ENCODE measurements around the gene RETREG3. TPM values are rescaled to one million over a fixed set of nuclear protein-coding genes. Genes with fewer than 3 reads are reported as not detected.
"Not testable (repeated sequence)": the region's sequence is repeated elsewhere in the genome, so short reads cannot be mapped to it uniquely, and the experiment has no call there.

Gene RETREG3
- total RNA-seq, 6 experiments from 2014 or later, result 31.0 to 49.4 (median 43.2) TPM

GRCh38 chr17:42639525-42640113 is 30.4 kb upstream of the RETREG3 start:
- ATAC-seq (no peak), DNase-seq (no peak)
- H3K4me1 ChIP-seq, result no peaks in the 10 kb centered on the region
- no peaks in the 10 kb centered on the region for H3K27me3 ChIP-seq
- no peak overlapping the region for H3K27ac ChIP-seq
- H3K4me3 ChIP-seq, result no peak overlapping the region
- H3K36me3 ChIP-seq, result no peaks in the 10 kb centered on the region
- intact Hi-C loops (cut with DNase I), result no loop called here
- no peak for TF ChIP-seq POLR2A (IDR thresholded peaks at IDR 0.05)
- no peak for TF ChIP-seq CTCF (IDR thresholded peaks at IDR 0.05)
- no peaks in the 10 kb centered on the region for H3K9me3 ChIP-seq
- WGBS (ENCODE audit: insufficient coverage, low coverage, low lambda C conversion rate, missing lambda C conversion rate), result 100% methylated on average over 3 of the region's 7 CpGs

- Histone ChIP-seq H3K27me3 (no peaks in the 10 kb centered on the region), H3K36me3 (no peaks in the 10 kb centered on the region), H3K4me3 (no peak overlapping the region), H3K9me3 (no peaks in the 10 kb centered on the region), H3K27ac (no peak overlapping the region), H3K4me1 (no peaks in the 10 kb centered on the region)
- intact Hi-C loops (cut with DNase I), result no loop called here
- no peak for DNase-seq
- ATAC-seq, result no peak
- TF ChIP-seq CTCF (IDR thresholded peaks at IDR 0.05), result no peak
- no peak for TF ChIP-seq POLR2A (IDR thresholded peaks at IDR 0.05)
- 82% methylated on average over 3 of the region's 9 CpGs for WGBS (ENCODE audit: insufficient coverage, low coverage, low lambda C conversion rate, missing lambda C conversion rate)
Measured at GRCh38 chr17:42632949-42633444, 23.8 kb upstream of the RETREG3 start.

- TF ChIP-seq CTCF (IDR thresholded peaks at IDR 0.05) (no peak), POLR2A (IDR thresholded peaks at IDR 0.05) (no peak)
- ATAC-seq, result no peak
- Histone ChIP-seq H3K4me3 (no peak overlapping the region), H3K4me1 (no peaks in the 10 kb centered on the region), H3K27me3 (no peaks in the 10 kb centered on the region), H3K9me3 (no peaks in the 10 kb centered on the region), H3K27ac (no peak overlapping the region), H3K36me3 (no peaks in the 10 kb centered on the region)
- DNase-seq, result no peak
- intact Hi-C loops (cut with DNase I), result no loop called here
- 51% methylated on average over 3 of the region's 3 CpGs for WGBS (ENCODE audit: insufficient coverage, low coverage, low lambda C conversion rate, missing lambda C conversion rate)
Measured at GRCh38 chr17:42629411-42630009, 20.3 kb upstream of the RETREG3 start.

- H3K36me3 ChIP-seq, result not testable (repeated sequence)
Measured at GRCh38 chr17:42627032-42627764, 18.0 kb upstream of the RETREG3 start.

More at GRCh38 chr17:42627032-42627764, 18.0 kb upstream of the RETREG3 start:
- H3K4me1 ChIP-seq; H3K27ac ChIP-seq; H3K9me3 ChIP-seq; H3K4me3 ChIP-seq; ATAC-seq; intact Hi-C loops (cut with DNase I); H3K27me3 ChIP-seq; DNase-seq: not testable (repeated sequence)
- 88% methylated on average over 4 of the region's 6 CpGs for WGBS (ENCODE audit: insufficient coverage, low coverage, low lambda C conversion rate, missing lambda C conversion rate)

Data from right lobe of liver (tissue), 6 donors.